T-cell (primary cell): ENCODE data around the gene PRODH2. TPM values are rescaled to one million over a fixed set of nuclear protein-coding genes. Genes with fewer than 3 reads are reported as not detected.

Experiments used
- ATAC-seq, 4 experiments: fragments of 200-7000 bp in 3 of 4; fragments of 150-1000 bp in 1 of 4; cut with Tn5 transposase; replicated peaks in 1 of 4; 1 replicate in 3 of 4; 2 replicates in 1 of 4; pipeline ENCODE4 v1.10.0; 2021; ENCODE audit warnings: moderate library complexity in 3 of 4, mild to moderate bottlenecking in 2 of 4, moderate number of reproducible peaks in 1 of 4
- CTCF ChIA-PET, 2 donors: fragments of 300-600 bp; sonication (Branson Sonifier 250); formaldehyde crosslinking; loops; one replicate each; lab custom pipeline; 2022; ENCODE audit warnings: antibody characterized with exemption in 2 of 2; lab: Charles Lee
- POLR2A ChIA-PET, 2 donors: fragments of 300-600 bp; sonication (Branson Sonifier 250); formaldehyde crosslinking; loops; one replicate each; lab custom pipeline; 2022; ENCODE audit warnings: antibody characterized with exemption in 2 of 2; lab: Charles Lee
- DNase-seq, 35 experiments: peaks; one replicate each; pipeline versions ENCODE4 v3.0.0 to v3.0.0-alpha.2; 2013 to 2023
- H3K27ac ChIP-seq: one replicate; pipeline ENCODE4 v1.5.1; 2013; ENCODE audit warnings: low read length
- H3K27me3 ChIP-seq, 2 experiments: replicated peaks in 1 of 2; 1 replicate in 1 of 2; 2 replicates in 1 of 2; pipeline versions ENCODE4 v1.6.1 to v1.7.0; 2013; ENCODE audit warnings: low read length in 1 of 2, mixed read lengths in 1 of 2; ENCODE audit not compliant: control insufficient read depth in 2 of 2, insufficient read depth in 2 of 2; ENCODE audit errors: extremely low read depth in 1 of 2
- H3K36me3 ChIP-seq, 2 donors: 1 replicate in 1 of 2; 2 replicates in 1 of 2; pipeline versions ENCODE4 v1.6.1 to v1.7.0; 2013; ENCODE audit warnings: low read length in 1 of 2; ENCODE audit not compliant: control insufficient read depth in 2 of 2, insufficient read depth in 1 of 2; ENCODE audit errors: extremely low read depth in 1 of 2
- H3K4me1 ChIP-seq, 2 experiments: 1 replicate in 1 of 2; 2 replicates in 1 of 2; pipeline versions ENCODE4 v1.6.1 to v1.7.0; 2013; ENCODE audit warnings: low read length in 2 of 2, mixed read lengths in 1 of 2; ENCODE audit not compliant: insufficient read depth in 2 of 2, control insufficient read depth in 1 of 2; ENCODE audit errors: extremely low read depth in 1 of 2
- H3K4me3 ChIP-seq, 2 donors: 1 replicate in 1 of 2; 2 replicates in 1 of 2; pipeline versions ENCODE4 v1.5.1 to v1.7.0; 2013; ENCODE audit warnings: mild to moderate bottlenecking in 2 of 2, low read length in 1 of 2, moderate library complexity in 1 of 2; ENCODE audit not compliant: control insufficient read depth in 1 of 2; ENCODE audit errors: extremely low read depth in 1 of 2
- H3K9me3 ChIP-seq: 2 replicates; pipeline ENCODE4 v1.7.0; 2013
- H3K27ac Mint-ChIP-seq, 2 donors: one replicate each; pipeline ENCODE4 v1.8.0; 2020 to 2021; ENCODE audit warnings: mild to moderate bottlenecking in 2 of 2, mixed read lengths in 2 of 2
- H3K27me3 Mint-ChIP-seq, 2 donors: one replicate each; pipeline ENCODE4 v1.8.0; 2021 to 2022; ENCODE audit warnings: mixed read lengths in 2 of 2
- H3K36me3 Mint-ChIP-seq: one replicate; pipeline ENCODE4 v1.8.0; 2021; ENCODE audit warnings: mixed read lengths
- H3K4me1 Mint-ChIP-seq, 3 donors: one replicate each; pipeline ENCODE4 v1.8.0; 2020 to 2022; ENCODE audit warnings: mixed read lengths in 3 of 3, mild to moderate bottlenecking in 1 of 3
- H3K4me3 Mint-ChIP-seq, 3 donors: one replicate each; pipeline ENCODE4 v1.8.0; 2020 to 2022; ENCODE audit warnings: mild to moderate bottlenecking in 3 of 3, mixed read lengths in 3 of 3, moderate library complexity in 3 of 3
- H3K9me3 Mint-ChIP-seq, 3 donors: one replicate each; pipeline ENCODE4 v1.8.0; 2020 to 2022; ENCODE audit warnings: mixed read lengths in 3 of 3
- WGBS: methylation state at CpG from one replicate; pipeline ENCODE4 v1.1.5; 2013; ENCODE audit warnings: missing lambda C conversion rate; ENCODE audit not compliant: insufficient coverage; 5-methylcytosine and 5-hydroxymethylcytosine counted together
- total RNA-seq, 35 experiments: library from RNA in 6 of 35; stranded (reverse) in 6 of 35; fragments of 120-200 nt in 1 of 35; gene quantifications; one replicate each; pipeline versions ENCODE4 v1.2.1 to v1.2.4 and lab custom pipeline; 2013 to 2026

PRODH2 gene
- total RNA-seq, 5 donors from 2014 or later (not counting 1 experiment from before 2014, with no cell fraction given), result not detected

GRCh38 chr19:35816262-35816661 lies 3.6 kb upstream of the PRODH2 start:
- Mint-ChIP-seq H3K27ac (peak overlapping the region in 1 of 2 donors; percentile 6), H3K4me1 (no peaks in the 10 kb centered on the region), H3K36me3 (no peaks in the 10 kb centered on the region), H3K9me3 (no peaks in the 10 kb centered on the region), H3K4me3 (no peak overlapping the region), H3K27me3 (peaks cover 22 to 30% of the 10 kb centered on the region in 2 donors)
- Histone ChIP-seq H3K27ac (no peak overlapping the region), H3K4me1 (no peaks in the 10 kb centered on the region), H3K27me3 (peaks cover 2 to 42% of the 10 kb centered on the region in 2 experiments), H3K9me3 (no peaks in the 10 kb centered on the region), H3K36me3 (no peaks in the 10 kb centered on the region), H3K4me3 (no peak overlapping the region)
- POLR2A ChIA-PET, result no interaction called here
- CTCF ChIA-PET, result no interaction called here
- WGBS, result 30% methylated on average over 2 of the region's 6 CpGs
- no peak for DNase-seq
- ATAC-seq, result no peak

GRCh38 chr19:35813043-35813890 lies 622 bp upstream of the PRODH2 start:
- Mint-ChIP-seq H3K27me3 (peaks cover 26% of the 10 kb centered on the region in 2 donors), H3K4me3 (no peak overlapping the region), H3K27ac (no peak overlapping the region), H3K9me3 (no peaks in the 10 kb centered on the region), H3K4me1 (no peaks in the 10 kb centered on the region), H3K36me3 (no peaks in the 10 kb centered on the region)
- H3K36me3 ChIP-seq, result no peaks in the 10 kb centered on the region
- no peaks in the 10 kb centered on the region for H3K9me3 ChIP-seq
- no peak overlapping the region for H3K4me3 ChIP-seq
- WGBS, result 85% methylated on average over 3 of the region's 11 CpGs
- DNase-seq (no peak), ATAC-seq (no peak)
- no peaks in the 10 kb centered on the region for H3K4me1 ChIP-seq
- POLR2A ChIA-PET, result no interaction called here
- H3K27ac ChIP-seq, result no peak overlapping the region
- peaks cover 2 to 36% of the 10 kb centered on the region in 2 experiments for H3K27me3 ChIP-seq
- CTCF ChIA-PET, result no interaction called here

GRCh38 chr19:35811317-35812219 lies 1.1 kb downstream of the PRODH2 start:
- H3K36me3 ChIP-seq, result no peaks in the 10 kb centered on the region
- H3K27me3 ChIP-seq, result peaks cover 2 to 25% of the 10 kb centered on the region in 2 experiments
- H3K27me3 Mint-ChIP-seq, result peaks cover 21 to 23% of the 10 kb centered on the region in 2 donors
- H3K36me3 Mint-ChIP-seq, result no peaks in the 10 kb centered on the region
- WGBS, result 84% methylated on average over 12 of the region's 18 CpGs
- no peaks in the 10 kb centered on the region for H3K9me3 Mint-ChIP-seq
- POLR2A ChIA-PET, result no interaction called here
- H3K27ac ChIP-seq, result no peak overlapping the region
- H3K4me1 Mint-ChIP-seq, result no peaks in the 10 kb centered on the region
- DNase-seq (no peak), ATAC-seq (no peak)
- CTCF ChIA-PET, result interaction anchor here in 1 of 2 donors (0.5 kb wide), 1 partner anchor 113 kb away, joined by 3 read pairs; no protein-coding TSS in a partner anchor
- H3K4me1 ChIP-seq, result no peaks in the 10 kb centered on the region
- no peak overlapping the region for H3K4me3 Mint-ChIP-seq
- no peaks in the 10 kb centered on the region for H3K9me3 ChIP-seq
- H3K27ac Mint-ChIP-seq, result no peak overlapping the region
- H3K4me3 ChIP-seq, result no peak overlapping the region

- POLR2A ChIA-PET, result no interaction called here
- ATAC-seq (no peak), DNase-seq (no peak)
- H3K36me3 Mint-ChIP-seq, result no peaks in the 10 kb centered on the region
- Histone ChIP-seq H3K9me3 (no peaks in the 10 kb centered on the region), H3K4me3 (no peak overlapping the region), H3K27ac (no peak overlapping the region), H3K27me3 (peaks cover 0 to 7% of the 10 kb centered on the region in 2 experiments), H3K36me3 (no peaks in the 10 kb centered on the region), H3K4me1 (peaks cover 0 to 10% of the 10 kb centered on the region in 2 experiments)
- CTCF ChIA-PET, result no interaction called here
- WGBS, result 86% methylated on average over 4 of the region's 5 CpGs
- H3K4me3 Mint-ChIP-seq, result no peak overlapping the region
- H3K27ac Mint-ChIP-seq, result no peak overlapping the region
- H3K9me3 Mint-ChIP-seq, result no peaks in the 10 kb centered on the region
- peaks cover 8 to 9% of the 10 kb centered on the region in 2 donors for H3K27me3 Mint-ChIP-seq
- peaks cover 6 to 9% (median 8%) of the 10 kb centered on the region in 3 donors for H3K4me1 Mint-ChIP-seq
Observed at GRCh38 chr19:35807633-35808032, 5.0 kb downstream of the PRODH2 start.

- Mint-ChIP-seq H3K4me1 (peaks cover 6 to 9% (median 8%) of the 10 kb centered on the region in 3 donors), H3K27ac (no peak overlapping the region), H3K9me3 (no peaks in the 10 kb centered on the region), H3K27me3 (peaks cover 5 to 8% of the 10 kb centered on the region in 2 donors), H3K4me3 (no peak overlapping the region), H3K36me3 (no peaks in the 10 kb centered on the region)
- Histone ChIP-seq H3K27me3 (peaks cover 0 to 2% of the 10 kb centered on the region in 2 experiments), H3K4me3 (no peak overlapping the region), H3K4me1 (peaks cover 0 to 10% of the 10 kb centered on the region in 2 experiments), H3K27ac (no peak overlapping the region), H3K9me3 (no peaks in the 10 kb centered on the region), H3K36me3 (no peaks in the 10 kb centered on the region)
- ATAC-seq, result no peak
- WGBS, result 90% methylated on average over 18 of the region's 18 CpGs
- ChIA-PET POLR2A (no interaction called here), CTCF (no interaction called here)
- DNase-seq, result no peak
Observed at GRCh38 chr19:35806597-35806996, 6.0 kb downstream of the PRODH2 start.

GRCh38 chr19:35805526-35806102 lies 7.0 kb downstream of the PRODH2 start:
- Mint-ChIP-seq H3K4me3 (no peak overlapping the region), H3K36me3 (no peaks in the 10 kb centered on the region), H3K4me1 (peaks cover 6 to 9% (median 8%) of the 10 kb centered on the region in 3 donors), H3K27ac (no peak overlapping the region), H3K27me3 (peaks cover 3 to 4% of the 10 kb centered on the region in 2 donors), H3K9me3 (no peaks in the 10 kb centered on the region)
- Histone ChIP-seq H3K4me1 (peaks cover 0 to 10% of the 10 kb centered on the region in 2 experiments), H3K9me3 (no peaks in the 10 kb centered on the region), H3K36me3 (no peaks in the 10 kb centered on the region), H3K4me3 (no peak overlapping the region), H3K27me3 (peaks cover 0 to 2% of the 10 kb centered on the region in 2 experiments), H3K27ac (no peak overlapping the region)
- no peak for DNase-seq
- no peak for ATAC-seq
- ChIA-PET CTCF (no interaction called here), POLR2A (no interaction called here)
- WGBS, result 63% methylated on average over 3 of the region's 5 CpGs
